ENCODE results near the gene DIP2C. TPM values are rescaled to one million over a fixed set of nuclear protein-coding genes. Genes with fewer than 3 reads are reported as not detected.
"Not testable (repeated sequence)": the region's sequence is repeated elsewhere in the genome, so short reads cannot be mapped to it uniquely, and the experiment has no call there.

The DIP2C gene
- total RNA-seq, 1 donor, result 19.9 TPM

DNA sequence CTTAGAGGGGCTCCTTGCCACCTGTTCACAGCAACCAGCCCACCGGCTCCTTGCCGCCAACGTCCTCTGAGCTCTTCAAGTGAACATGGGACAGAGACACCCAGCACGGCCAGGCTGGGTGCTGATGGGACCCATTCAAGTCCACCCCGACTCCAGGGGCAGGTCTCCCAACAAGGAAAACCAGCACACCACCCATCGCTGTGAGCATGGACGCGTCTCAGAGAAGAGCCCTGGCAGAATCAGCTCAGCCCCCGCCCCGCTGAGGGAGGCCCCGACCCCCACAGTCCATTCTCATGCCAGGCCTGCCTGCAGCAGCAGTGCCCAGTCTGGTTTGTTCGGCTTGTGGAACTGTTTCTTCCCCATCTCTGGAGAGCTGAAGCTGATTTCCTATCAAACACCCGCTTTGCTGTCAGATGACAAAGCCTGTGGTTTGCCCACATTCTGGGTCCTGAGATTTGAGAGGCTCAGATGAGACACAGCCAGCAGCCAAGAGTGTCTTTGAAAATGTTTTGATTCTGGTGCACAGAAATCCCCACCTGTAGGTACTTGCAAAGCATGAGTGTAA lies 337.6 kb downstream of the DIP2C start:
- TF ChIP-seq, protein P1, sequence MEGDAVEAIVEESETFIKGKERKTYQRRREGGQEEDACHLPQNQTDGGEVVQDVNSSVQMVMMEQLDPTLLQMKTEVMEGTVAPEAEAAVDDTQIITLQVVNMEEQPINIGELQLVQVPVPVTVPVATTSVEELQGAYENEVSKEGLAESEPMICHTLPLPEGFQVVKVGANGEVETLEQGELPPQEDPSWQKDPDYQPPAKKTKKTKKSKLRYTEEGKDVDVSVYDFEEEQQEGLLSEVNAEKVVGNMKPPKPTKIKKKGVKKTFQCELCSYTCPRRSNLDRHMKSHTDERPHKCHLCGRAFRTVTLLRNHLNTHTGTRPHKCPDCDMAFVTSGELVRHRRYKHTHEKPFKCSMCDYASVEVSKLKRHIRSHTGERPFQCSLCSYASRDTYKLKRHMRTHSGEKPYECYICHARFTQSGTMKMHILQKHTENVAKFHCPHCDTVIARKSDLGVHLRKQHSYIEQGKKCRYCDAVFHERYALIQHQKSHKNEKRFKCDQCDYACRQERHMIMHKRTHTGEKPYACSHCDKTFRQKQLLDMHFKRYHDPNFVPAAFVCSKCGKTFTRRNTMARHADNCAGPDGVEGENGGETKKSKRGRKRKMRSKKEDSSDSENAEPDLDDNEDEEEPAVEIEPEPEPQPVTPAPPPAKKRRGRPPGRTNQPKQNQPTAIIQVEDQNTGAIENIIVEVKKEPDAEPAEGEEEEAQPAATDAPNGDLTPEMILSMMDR (IDR thresholded peaks at IDR 0.05; ENCODE audit: insufficient read depth, low read depth, low read length), result no peak
- no peak for DNase-seq (ENCODE audit: low read depth)
- no peak overlapping the region for H3K4me3 ChIP-seq (ENCODE audit: low read depth, low read length)

- TF ChIP-seq, protein P1 (IDR thresholded peaks at IDR 0.05; ENCODE audit: insufficient read depth, low read depth, low read length), result no peak
- DNase-seq (ENCODE audit: low read depth), result no peak
- no peak overlapping the region for H3K4me3 ChIP-seq (ENCODE audit: low read depth, low read length)
Observed at GRCh38 chr10:350981-351501, 338.4 kb downstream of the DIP2C start.

GRCh38 chr10:349081-349480 lies 340.4 kb downstream of the DIP2C start:
- TF ChIP-seq, protein P1 (IDR thresholded peaks at IDR 0.05; ENCODE audit: insufficient read depth, low read depth, low read length), result no peak
- no peak for DNase-seq (ENCODE audit: low read depth)
- H3K4me3 ChIP-seq (ENCODE audit: low read depth, low read length), result no peak overlapping the region

GRCh38 chr10:348456-348855 lies 341.0 kb downstream of the DIP2C start:
- DNase-seq (ENCODE audit: low read depth), result no peak
- TF ChIP-seq, protein P1 (IDR thresholded peaks at IDR 0.05; ENCODE audit: insufficient read depth, low read depth, low read length), result no peak
- H3K4me3 ChIP-seq (ENCODE audit: low read depth, low read length), result no peak overlapping the region

- not testable (repeated sequence) for DNase-seq (ENCODE audit: low read depth)
Observed at GRCh38 chr10:347774-348173, 341.7 kb downstream of the DIP2C start.

GRCh38 chr10:347190-347589 lies 342.3 kb downstream of the DIP2C start:
- DNase-seq (ENCODE audit: low read depth), result not testable (repeated sequence)

More at GRCh38 chr10:347774-348173, 341.7 kb downstream of the DIP2C start:
- not testable (repeated sequence) for H3K4me3 ChIP-seq (ENCODE audit: low read depth, low read length)

DNA sequence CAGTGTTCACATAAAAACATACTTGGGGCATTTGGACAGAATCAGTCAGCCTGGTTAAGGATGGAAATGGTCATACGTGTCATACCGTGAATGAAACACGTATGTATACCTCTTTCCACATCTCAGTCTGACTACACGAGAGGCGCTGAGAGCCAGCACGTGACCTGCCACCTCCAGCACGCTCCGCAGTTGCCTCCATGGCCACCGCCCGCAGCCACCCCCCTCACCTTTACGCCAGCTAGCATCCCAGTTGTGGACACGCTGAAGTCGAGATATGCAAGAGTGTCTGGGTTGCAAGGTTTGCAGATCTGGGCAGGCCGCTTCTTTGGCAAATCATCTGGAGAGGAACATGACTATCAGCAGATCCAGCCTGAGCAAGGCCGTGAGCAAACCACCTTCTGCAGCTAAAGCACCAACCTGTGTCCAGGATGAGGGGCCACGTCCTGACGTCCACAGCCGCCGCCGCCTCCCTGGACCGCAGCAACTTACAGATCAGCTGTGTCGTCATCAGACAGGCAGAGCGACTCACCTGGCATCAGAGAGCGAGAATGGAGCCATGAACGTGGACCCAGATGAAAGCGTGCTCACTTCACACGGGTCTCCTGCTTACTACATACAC lies 344.8 kb downstream of the DIP2C start:
- DNase-seq (ENCODE audit: low read depth), result no peak
- TF ChIP-seq, protein P1 (IDR thresholded peaks at IDR 0.05; ENCODE audit: insufficient read depth, low read depth, low read length), result no peak
- H3K4me3 ChIP-seq (ENCODE audit: low read depth, low read length), result no peak overlapping the region

More at GRCh38 chr10:347190-347589, 342.3 kb downstream of the DIP2C start:
- not testable (repeated sequence) for H3K4me3 ChIP-seq (ENCODE audit: low read depth, low read length)
